Superior temporal gyrus (tissue), 1 donor: ENCODE data around the gene MT2A.
A peak's percentile ranks its signal among the peaks of the same experiment; 100 is the strongest.
"Not testable (repeated sequence)": the region's sequence is repeated elsewhere in the genome, so short reads cannot be mapped to it uniquely, and the experiment has no call there.

Experiments used
- DNase-seq: peaks from one replicate; pipeline ENCODE4 v3.0.0-alpha.2; 2016; ENCODE audit errors: extremely low spot score

MT2A gene

DNA sequence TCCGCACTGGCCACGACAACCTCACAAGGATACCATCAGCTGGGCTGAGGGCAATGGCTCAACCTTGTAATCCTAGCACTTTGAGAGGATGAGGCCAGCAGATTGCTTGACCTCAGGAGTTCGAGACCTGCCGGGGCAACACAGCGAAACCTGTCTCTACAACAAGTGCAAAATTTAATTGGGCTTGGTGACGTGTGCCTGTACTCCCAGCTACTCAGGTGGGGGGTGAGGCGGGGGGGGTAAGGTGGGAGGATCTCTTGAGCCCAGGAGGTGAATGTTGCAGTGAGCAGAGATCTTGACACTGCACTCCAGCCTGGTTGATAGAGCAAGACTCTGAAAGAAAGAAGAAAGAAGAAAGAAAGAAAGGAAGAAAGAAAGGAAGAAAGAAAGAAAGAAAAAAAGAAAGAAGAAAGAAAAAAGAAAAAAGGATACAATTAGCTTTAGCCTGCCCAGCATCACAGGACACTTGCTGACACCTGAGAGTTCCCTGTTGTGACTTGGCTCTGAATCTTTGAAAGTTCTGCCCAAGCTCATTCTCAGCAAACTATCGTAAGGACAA is 12.0 kb downstream of the MT2A start:
- DNase-seq, result no peak

DNA sequence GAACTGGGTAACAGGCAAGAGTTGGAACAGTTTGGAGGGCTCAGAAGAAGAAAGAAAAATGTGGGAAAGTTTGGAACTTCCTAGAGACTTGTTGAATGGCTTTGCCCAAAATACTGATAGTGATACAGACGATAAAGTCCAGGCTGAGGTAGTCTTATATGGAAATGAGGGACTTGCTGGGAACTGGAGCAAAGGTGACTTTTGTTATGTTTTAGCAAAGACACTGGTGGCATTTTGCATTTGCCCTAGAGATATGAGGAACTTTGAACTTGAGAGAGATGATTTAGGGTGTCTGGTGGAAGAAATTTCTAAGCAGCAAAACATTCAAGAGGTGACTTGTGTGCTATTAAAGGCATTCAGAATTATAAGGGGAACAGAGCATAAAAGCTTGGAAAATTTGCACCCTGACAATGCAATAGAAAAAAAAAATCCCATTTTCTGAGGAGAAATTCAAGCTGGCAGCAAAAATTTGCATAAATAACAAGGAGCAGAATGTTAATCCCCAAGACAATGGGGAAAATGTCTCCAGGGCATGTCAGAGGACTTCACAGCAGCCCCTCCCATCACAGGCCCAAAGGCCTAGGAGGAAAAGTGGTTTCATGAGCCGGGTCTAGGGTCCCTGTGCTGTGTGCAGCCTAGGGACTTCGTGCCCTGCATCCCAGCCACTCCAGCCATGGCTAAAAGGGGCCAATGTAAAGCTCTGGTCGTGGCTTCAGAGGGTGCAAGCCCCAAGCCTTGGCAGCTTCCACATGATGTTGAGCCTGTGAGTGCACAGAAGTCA is 13.5 kb downstream of the MT2A start:
- not testable (repeated sequence) for DNase-seq

DNA sequence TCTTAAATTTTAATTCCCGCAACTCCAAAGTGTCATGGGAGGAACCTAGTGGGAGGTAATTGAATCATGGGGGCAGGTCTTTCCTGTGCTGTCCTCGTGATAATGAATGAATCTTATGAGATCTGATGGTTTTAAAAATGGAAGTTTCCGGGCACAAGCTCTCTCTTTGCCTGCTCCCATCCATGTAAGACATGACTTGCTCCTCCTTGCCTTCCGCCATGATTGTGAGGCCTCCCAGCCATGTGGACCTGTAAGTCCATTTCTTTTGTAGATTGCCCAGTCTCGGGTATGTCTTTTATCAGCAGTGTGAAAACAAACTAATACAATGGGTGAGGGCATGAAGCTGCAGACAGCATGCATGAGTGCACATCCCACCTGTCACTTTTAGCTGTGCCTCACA is 14.8 kb downstream of the MT2A start:
- not testable (repeated sequence) for DNase-seq

- no peak for DNase-seq
These were observed 15.3 kb downstream of the MT2A start for GRCh38 chr16:56623637-56624036.

- peak; percentile 64 for DNase-seq
These were observed 17.0 kb downstream of the MT2A start, which contains the start of gene MT1E for GRCh38 chr16:56625140-56625942. Gene MT1E (plus strand): TSS chr16:56625781. CDS start chr16:56625852, 71 bp downstream.

GRCh38 chr16:56625943-56626654 is 17.7 kb downstream of the MT2A start:
- no peak for DNase-seq

- no peak for DNase-seq
These were observed 18.3 kb downstream of the MT2A start for GRCh38 chr16:56626685-56627084.

- DNase-seq, result no peak
These were observed 20.3 kb downstream of the MT2A start for GRCh38 chr16:56628486-56629350.

DNA sequence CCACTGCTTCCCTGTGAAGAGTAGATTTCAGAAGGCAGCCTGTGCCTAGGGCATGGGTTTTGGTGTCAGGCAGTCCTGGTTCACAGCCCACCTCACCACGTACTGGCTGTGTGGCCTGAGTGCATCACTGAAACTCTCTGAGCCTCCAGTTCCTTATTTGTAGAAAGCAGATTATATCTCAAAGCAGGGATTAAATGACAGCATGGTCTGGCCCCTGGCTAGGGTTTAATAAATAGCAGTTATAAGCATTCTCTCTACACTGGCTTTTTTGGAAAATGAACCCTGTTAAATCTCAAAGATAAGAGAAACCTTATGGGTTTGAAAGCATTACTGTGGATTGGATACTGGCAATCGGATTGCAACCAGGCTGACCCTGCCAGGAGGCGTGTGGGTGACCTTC is 21.1 kb downstream of the MT2A start:
- DNase-seq, result no peak

- DNase-seq, result no peak
These were observed 21.8 kb downstream of the MT2A start for GRCh38 chr16:56630134-56630533.

GRCh38 chr16:56631197-56631596 is 22.8 kb downstream of the MT2A start:
- DNase-seq, result no peak

- no peak for DNase-seq
These were observed 23.4 kb downstream of the MT2A start for GRCh38 chr16:56631832-56632155.

DNA sequence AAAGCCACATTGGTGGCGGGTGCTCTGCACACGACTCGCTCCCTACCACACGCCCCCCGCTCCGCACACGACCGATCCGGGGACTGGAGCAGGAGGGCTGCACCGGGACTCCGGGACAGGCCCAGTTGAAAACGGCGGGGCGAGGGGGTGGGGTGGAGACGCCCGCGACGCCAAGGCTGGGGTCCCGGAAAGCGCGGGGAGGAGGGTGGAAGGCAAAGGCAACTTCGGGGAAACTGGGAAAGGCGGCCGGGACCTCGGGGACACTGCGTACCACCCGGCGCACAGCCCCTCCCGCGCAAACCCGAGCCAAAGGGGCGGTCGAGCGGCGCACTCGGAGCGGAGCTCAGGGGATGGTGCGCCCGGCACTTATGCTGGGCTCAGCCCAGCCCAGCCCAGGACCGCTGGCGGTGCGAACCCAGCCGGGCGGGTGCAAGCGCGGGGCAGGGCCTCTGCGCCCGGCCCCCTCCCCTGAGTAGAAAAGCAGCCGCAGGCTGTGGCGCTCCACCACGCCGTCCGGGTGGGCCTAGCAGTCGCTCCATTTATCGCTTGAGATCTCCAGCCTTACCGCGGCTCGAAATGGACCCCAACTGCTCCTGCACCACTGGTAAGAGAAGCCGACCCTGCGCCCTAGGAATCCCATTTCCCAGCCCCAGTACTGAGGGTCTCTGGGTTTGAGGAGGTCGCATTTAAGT is 23.9 kb downstream of the MT2A start, which contains the start of gene MT1M:
Gene MT1M (plus strand): TSS at position 504 of the 692 bp plus-strand sequence. CDS start 73 bp downstream, at position 577.
- DNase-seq, result peak; percentile 21

DNA sequence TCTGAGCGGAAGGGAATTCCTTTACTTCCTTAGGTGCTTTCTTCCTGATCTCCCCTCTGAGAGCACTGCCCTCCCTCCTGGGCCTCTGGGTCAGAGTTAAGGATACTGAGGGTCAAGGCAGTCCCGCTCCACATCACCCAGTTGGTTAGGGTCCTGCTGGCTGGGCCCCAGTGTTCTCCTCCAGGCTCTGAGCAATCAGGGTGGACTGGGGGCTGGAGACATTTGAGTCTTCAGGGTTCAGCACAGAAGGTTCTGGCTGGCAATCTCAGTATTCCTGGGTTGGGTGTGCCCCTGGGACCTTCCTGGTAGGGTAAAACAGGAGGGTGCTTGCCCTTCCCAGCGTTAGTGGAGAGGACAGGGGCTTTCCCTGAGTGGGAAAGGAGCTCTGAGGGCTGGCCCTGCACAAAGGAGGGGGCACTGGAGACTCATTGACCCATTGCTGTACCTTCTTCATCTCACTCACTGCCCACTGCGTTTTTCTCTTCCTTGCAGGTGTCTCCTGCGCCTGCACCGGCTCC is 24.5 kb downstream of the MT2A start:
- DNase-seq, result no peak

- no peak for DNase-seq
These were observed 25.2 kb downstream of the MT2A start for GRCh38 chr16:56633535-56633934.

- no peak for DNase-seq
These were observed 26.5 kb downstream of the MT2A start for GRCh38 chr16:56634715-56635440.

DNA sequence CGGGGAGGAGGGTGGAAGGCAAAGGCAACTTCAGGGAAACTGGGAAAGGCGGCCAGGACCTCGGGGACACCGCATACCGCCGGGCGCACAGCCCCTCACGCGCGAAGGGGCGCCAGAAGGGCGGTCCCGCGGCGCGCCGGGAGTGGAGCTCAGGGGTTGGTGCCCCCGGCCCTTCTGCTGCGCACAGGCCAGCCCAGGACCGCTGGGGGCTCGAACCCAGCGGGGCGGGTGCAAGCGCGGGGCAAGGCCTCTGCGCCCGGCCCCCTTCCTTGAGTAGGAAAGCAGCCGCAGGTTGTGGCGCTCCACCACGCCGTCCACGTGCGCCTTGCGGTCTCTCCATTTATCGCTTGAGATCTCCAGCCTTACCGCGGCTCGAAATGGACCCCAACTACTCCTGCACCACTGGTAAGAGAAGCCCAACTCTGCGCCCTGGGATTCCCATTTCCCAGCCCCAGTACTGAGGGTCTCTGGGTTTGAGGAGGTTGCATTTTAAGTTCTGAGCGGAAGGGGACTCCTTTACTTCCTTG is 27.1 kb downstream of the MT2A start:
- no peak for DNase-seq

DNA sequence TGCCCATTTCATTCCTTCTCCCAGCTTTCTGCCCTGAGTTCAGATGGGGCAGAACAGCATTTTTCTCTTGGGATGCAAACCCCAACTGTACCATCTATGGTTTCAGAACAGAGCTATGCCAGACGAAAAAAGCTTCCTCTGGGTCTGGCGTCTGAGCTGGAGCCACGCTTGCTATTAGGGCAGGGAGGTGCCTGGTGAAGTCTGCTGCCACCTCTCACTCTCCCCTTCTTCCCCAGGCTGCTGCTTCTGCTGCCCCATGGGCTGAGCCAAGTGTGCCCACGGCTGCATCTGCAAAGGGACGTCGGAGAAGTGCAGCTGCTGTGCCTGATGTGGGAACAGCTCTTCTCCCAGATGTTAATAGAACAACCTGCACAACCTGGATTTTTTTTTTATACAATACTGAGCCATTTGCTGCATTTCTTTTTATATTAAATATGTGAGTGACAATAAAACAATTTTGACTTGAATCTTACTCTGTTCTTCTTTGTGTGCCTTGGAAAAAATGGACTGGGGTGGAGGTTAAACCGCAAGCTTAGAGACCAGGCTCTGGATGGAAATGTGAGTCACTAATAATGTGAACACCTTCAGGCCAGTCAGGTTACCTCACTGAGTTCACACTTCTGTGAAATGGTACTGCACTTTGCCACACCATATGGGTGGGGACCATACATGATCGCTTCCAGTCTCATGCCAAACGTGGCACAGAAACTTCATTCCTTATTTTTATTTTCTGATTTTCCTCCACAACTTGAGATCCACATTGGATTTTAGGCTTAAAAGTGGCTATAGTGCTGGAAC is 28.4 kb downstream of the MT2A start:
- DNase-seq, result no peak
